Hepatocyte (in vitro differentiated cells): ENCODE measurements around the gene GRM8. TPM values are rescaled to one million over a fixed set of nuclear protein-coding genes. Genes with fewer than 3 reads are reported as not detected.

Experiments used
- DNase-seq: peaks from one replicate; pipeline ENCODE4 v3.0.0-alpha.2; 2016; ENCODE audit warnings: low spot score
- H2AFZ ChIP-seq: fragments of 200-600 bp; sonication (generic); 2 replicates; pipeline ENCODE4 v1.6.0; 2016; ENCODE audit warnings: antibody characterized with exemption, mild to moderate bottlenecking
- H3K27ac ChIP-seq: fragments of 200-600 bp; sonication (generic); 2 replicates; pipeline ENCODE4 v1.5.1; 2016; ENCODE audit warnings: mild to moderate bottlenecking
- H3K27me3 ChIP-seq: fragments of 200-600 bp; sonication (generic); 2 replicates; pipeline ENCODE4 v1.6.1; 2016
- H3K36me3 ChIP-seq: fragments of 200-600 bp; sonication (generic); replicated peaks from 2 replicates; pipeline ENCODE4 v1.5.1; 2016; ENCODE audit warnings: low read depth; ENCODE audit not compliant: insufficient read depth
- H3K4me1 ChIP-seq: fragments of 200-600 bp; sonication (generic); 2 replicates; pipeline ENCODE4 v1.5.1; 2016; ENCODE audit warnings: mild to moderate bottlenecking, moderate library complexity; ENCODE audit not compliant: insufficient read depth
- H3K4me2 ChIP-seq: fragments of 200-600 bp; sonication (generic); 2 replicates; pipeline ENCODE4 v1.6.0; 2016
- H3K4me3 ChIP-seq: fragments of 200-600 bp; sonication (generic); 2 replicates; pipeline ENCODE4 v1.5.1; 2016; ENCODE audit warnings: mild to moderate bottlenecking
- H3K79me2 ChIP-seq: fragments of 200-600 bp; sonication (generic); 2 replicates; pipeline ENCODE4 v1.6.0; 2017; ENCODE audit warnings: mild to moderate bottlenecking
- H3K9me2 ChIP-seq: fragments of 200-600 bp; sonication (generic); replicated peaks from 2 replicates; pipeline ENCODE4 v1.6.0; 2017; ENCODE audit warnings: mild to moderate bottlenecking; ENCODE audit not compliant: insufficient read depth
- H3K9me3 ChIP-seq: fragments of 200-600 bp; sonication (generic); 2 replicates; pipeline ENCODE4 v1.5.1; 2016; ENCODE audit warnings: low read depth, mild to moderate bottlenecking
- H4K20me1 ChIP-seq: fragments of 200-600 bp; sonication (generic); 2 replicates; pipeline ENCODE4 v1.6.0; 2016; ENCODE audit warnings: mild to moderate bottlenecking; ENCODE audit not compliant: insufficient read depth, poor library complexity, severe bottlenecking
- EZH2 ChIP-seq: fragments of 200-600 bp; sonication (generic); IDR thresholded peaks from 2 replicates; pipeline ENCODE4 v1.6.1; 2016; ENCODE audit warnings: antibody characterized with exemption, mild to moderate bottlenecking, borderline replicate concordance
- EZH2phosphoT487 ChIP-seq: fragments of 200-600 bp; sonication (generic); IDR thresholded peaks from one replicate; pipeline ENCODE4 v1.6.1; 2018; ENCODE audit warnings: antibody characterized with exemption, mild to moderate bottlenecking, low read depth, moderate library complexity; ENCODE audit not compliant: unreplicated experiment, severe bottlenecking
- WGBS: methylation state at CpG from one replicate; pipeline ENCODE4 v1.1.6; 2016; ENCODE audit warnings: low lambda C conversion rate; ENCODE audit errors: missing lambda C conversion rate; 5-methylcytosine and 5-hydroxymethylcytosine counted together
- polyA plus RNA-seq: library from polyadenylated mRNA; unstranded; fragments of >200 nt; fragmentation: Nextera tagmentation; extraction: Ambion mirVana; gene quantifications from 2 replicates; pipeline ENCODE4 v1.2.1, GENCODE V29; 2016
- total RNA-seq: library from RNA; depleted of rRNA; stranded (reverse); fragments of >200 nt; gene quantifications from 2 replicates; pipeline ENCODE4 v1.2.3, GENCODE V29; 2014
- TF ChIP-seq, protein P1 (sequence below): fragments of 200-600 bp; sonication (generic); IDR thresholded peaks from 2 replicates; pipeline ENCODE4 v1.5.1; 2016; ENCODE audit warnings: antibody characterized with exemption, mild to moderate bottlenecking; ENCODE audit not compliant: poor library complexity

Gene GRM8
- total and polyA plus RNA-seq, 2 experiments from 2014 or later, result 0.62 to 4.5 TPM

DNA sequence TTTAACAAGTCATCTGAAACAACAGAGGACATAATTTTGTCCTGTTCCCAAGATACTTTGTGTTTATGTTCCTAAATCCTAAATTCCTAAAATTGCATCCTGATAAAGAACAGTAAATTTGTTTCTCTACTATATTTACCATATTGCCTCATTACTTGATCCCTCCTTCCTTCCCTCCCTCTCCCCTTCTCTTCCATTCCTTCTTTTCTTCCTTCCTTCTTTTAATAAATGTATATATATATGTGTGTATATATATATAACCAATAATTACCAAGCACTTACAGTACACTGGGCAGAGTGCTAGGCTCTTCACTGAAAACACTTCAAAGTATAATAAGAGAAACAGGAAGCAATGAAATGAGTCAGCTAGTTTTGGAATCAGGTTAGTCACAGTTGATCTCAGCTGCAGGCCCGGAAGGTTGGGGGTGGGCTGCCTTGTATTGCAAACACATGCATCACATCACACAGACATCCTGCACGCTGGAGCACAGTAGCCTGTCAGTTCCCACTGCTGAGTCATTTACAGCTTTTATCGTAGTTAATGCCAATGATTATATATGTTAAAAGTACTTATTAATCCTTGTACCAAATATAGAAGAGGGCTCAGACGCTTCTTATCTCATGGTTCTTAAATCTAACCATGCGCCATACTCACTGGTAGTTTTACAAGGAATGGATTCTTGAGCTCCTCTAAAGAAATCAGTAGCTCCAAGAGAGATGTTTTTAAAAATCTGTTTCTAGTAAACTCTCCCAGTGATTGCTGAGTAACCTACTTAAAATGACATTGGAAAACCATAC lies 551.7 kb downstream of the GRM8 start:
- DNase-seq, result peak; percentile 63
- Histone ChIP-seq H3K27ac (no peak overlapping the region), H3K9me3 (no peaks in the 10 kb centered on the region), H3K36me3 (no peaks in the 10 kb centered on the region), H3K4me3 (no peak overlapping the region), H4K20me1 (no peaks in the 10 kb centered on the region), H2AFZ (no peak overlapping the region), H3K4me1 (no peaks in the 10 kb centered on the region), H3K4me2 (no peak overlapping the region), H3K9me2 (no peaks in the 10 kb centered on the region), H3K27me3 (no peaks in the 10 kb centered on the region), H3K79me2 (no peaks in the 10 kb centered on the region)
- WGBS, result 25% methylated on average over 5 of the region's 5 CpGs
- TF ChIP-seq EZH2 (no peak), EZH2phosphoT487 (no peak)
- TF ChIP-seq, protein P1, sequence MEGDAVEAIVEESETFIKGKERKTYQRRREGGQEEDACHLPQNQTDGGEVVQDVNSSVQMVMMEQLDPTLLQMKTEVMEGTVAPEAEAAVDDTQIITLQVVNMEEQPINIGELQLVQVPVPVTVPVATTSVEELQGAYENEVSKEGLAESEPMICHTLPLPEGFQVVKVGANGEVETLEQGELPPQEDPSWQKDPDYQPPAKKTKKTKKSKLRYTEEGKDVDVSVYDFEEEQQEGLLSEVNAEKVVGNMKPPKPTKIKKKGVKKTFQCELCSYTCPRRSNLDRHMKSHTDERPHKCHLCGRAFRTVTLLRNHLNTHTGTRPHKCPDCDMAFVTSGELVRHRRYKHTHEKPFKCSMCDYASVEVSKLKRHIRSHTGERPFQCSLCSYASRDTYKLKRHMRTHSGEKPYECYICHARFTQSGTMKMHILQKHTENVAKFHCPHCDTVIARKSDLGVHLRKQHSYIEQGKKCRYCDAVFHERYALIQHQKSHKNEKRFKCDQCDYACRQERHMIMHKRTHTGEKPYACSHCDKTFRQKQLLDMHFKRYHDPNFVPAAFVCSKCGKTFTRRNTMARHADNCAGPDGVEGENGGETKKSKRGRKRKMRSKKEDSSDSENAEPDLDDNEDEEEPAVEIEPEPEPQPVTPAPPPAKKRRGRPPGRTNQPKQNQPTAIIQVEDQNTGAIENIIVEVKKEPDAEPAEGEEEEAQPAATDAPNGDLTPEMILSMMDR, result no peak

DNA sequence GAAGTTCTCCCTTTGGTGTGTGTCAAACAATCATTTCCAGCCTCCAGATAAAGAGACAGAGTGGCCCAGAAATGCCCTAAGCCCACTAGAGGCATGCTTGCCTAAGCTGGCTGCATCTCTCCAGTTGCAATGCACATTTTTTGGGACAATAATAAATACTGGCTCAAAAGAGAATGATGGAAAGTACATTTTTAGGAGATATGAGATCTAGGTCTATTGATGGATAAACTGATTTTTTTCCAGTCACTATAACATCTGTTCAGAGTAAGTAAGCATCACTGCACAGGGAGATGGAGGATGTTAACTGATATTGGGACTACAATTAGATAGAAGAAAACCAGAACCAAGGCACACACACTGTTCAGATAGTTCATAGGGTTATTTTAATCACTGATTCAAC lies 553.0 kb downstream of the GRM8 start:
- Histone ChIP-seq H3K4me2 (no peak overlapping the region), H4K20me1 (no peaks in the 10 kb centered on the region), H3K36me3 (no peaks in the 10 kb centered on the region)

DNA sequence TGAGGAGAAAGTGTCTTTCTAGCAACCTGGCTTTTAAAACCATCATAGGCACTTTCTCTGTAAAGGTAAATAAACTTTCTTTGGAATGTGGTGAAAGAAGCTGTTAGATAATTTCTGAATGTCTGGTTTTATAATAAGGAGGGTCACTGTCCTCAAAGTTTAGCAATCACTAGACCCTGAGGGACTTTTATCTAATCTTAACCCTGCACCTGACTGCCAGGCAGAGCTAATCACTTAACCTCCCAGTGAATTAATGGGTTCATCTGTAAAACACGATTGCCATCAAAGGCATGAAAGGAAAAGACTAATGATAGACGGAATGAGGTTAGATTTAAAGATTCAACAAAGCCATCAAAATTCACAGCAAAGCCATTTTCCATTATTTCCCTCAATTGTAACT lies 553.8 kb downstream of the GRM8 start:
- no peak overlapping the region for H3K27ac ChIP-seq
- H3K27me3 ChIP-seq, result no peaks in the 10 kb centered on the region
- no peaks in the 10 kb centered on the region for H4K20me1 ChIP-seq
- no peaks in the 10 kb centered on the region for H3K79me2 ChIP-seq
- no peak for TF ChIP-seq EZH2phosphoT487
- TF ChIP-seq EZH2, result no peak
- TF ChIP-seq, protein P1, result no peak
- H3K36me3 ChIP-seq, result no peaks in the 10 kb centered on the region
- DNase-seq, result no peak
- H3K4me2 ChIP-seq, result no peak overlapping the region
- 23% methylated on average over 2 of the region's 2 CpGs for WGBS
- no peaks in the 10 kb centered on the region for H3K9me3 ChIP-seq
- no peaks in the 10 kb centered on the region for H3K4me1 ChIP-seq
- H3K4me3 ChIP-seq, result no peak overlapping the region
- H3K9me2 ChIP-seq, result no peaks in the 10 kb centered on the region
- H2AFZ ChIP-seq, result no peak overlapping the region

More for the DNA sequence above, 553.0 kb downstream of the GRM8 start:
- no peak overlapping the region for H2AFZ ChIP-seq
- no peaks in the 10 kb centered on the region for H3K9me3 ChIP-seq
- TF ChIP-seq, protein P1, result no peak
- no peak for TF ChIP-seq EZH2phosphoT487
- no peak for TF ChIP-seq EZH2
- H3K4me1 ChIP-seq, result no peaks in the 10 kb centered on the region
- H3K27ac ChIP-seq, result no peak overlapping the region
- no peaks in the 10 kb centered on the region for H3K27me3 ChIP-seq
- no peaks in the 10 kb centered on the region for H3K79me2 ChIP-seq
- H3K9me2 ChIP-seq, result no peaks in the 10 kb centered on the region
- H3K4me3 ChIP-seq, result no peak overlapping the region
- no peak for DNase-seq
